PC-9 (cell line): Measurements from ENCODE around the gene LMAN1L. TPM values are rescaled to one million over a fixed set of nuclear protein-coding genes. Genes with fewer than 3 reads are reported as not detected.

Experiments used
- BruUV-seq: library from RNA; stranded (reverse); fragments of 400-500 nt; replicated peaks from 2 replicates; lab custom pipeline; 2021; lab: Mats Ljungman, UMichigan
- CTCF ChIA-PET: fragments of 300-600 bp; sonication (Branson Sonifier 250); formaldehyde crosslinking; loops from one replicate; lab custom pipeline; 2022; ENCODE audit warnings: antibody characterized with exemption; lab: Charles Lee
- POLR2A ChIA-PET: fragments of 300-600 bp; sonication (Branson Sonifier 250); formaldehyde crosslinking; loops from one replicate; lab custom pipeline; 2022; ENCODE audit warnings: antibody characterized with exemption; ENCODE audit not compliant: unreplicated experiment; lab: Charles Lee
- DNase-seq, 2 experiments: peaks; one replicate each; pipeline versions ENCODE4 v3.0.0 to v3.0.0-alpha.2; 2015 to 2022; ENCODE audit warnings: mixed read lengths in 1 of 2
- H2AFZ ChIP-seq: fragments of 200-600 bp; sonication (generic); 2 replicates; pipeline ENCODE4 v1.8.1; 2017; ENCODE audit warnings: antibody characterized with exemption
- H3F3A ChIP-seq: fragments of 200-600 bp; sonication (generic); 2 replicates; pipeline ENCODE4 v1.8.1; 2017; ENCODE audit warnings: antibody characterized with exemption, mild to moderate bottlenecking, low read depth; ENCODE audit not compliant: insufficient read depth
- H3K27ac ChIP-seq: fragments of 200-600 bp; sonication (generic); 2 replicates; pipeline ENCODE4 v1.6.1; 2016; ENCODE audit warnings: mixed run types
- H3K27me3 ChIP-seq: fragments of 200-600 bp; sonication (generic); 2 replicates; pipeline ENCODE4 v1.6.1; 2016; ENCODE audit warnings: low read depth, mixed run types; ENCODE audit not compliant: insufficient read depth
- H3K36me3 ChIP-seq: fragments of 200-600 bp; sonication (generic); 2 replicates; pipeline ENCODE4 v1.6.1; 2016; ENCODE audit warnings: low read depth, mixed run types
- H3K4me1 ChIP-seq: fragments of 200-600 bp; sonication (generic); replicated peaks from 2 replicates; pipeline ENCODE4 v1.6.1; 2016; ENCODE audit warnings: mixed run types; ENCODE audit not compliant: insufficient read depth
- H3K4me2 ChIP-seq: fragments of 200-600 bp; sonication (generic); 2 replicates; pipeline ENCODE4 v1.6.1; 2017; ENCODE audit warnings: mixed run types
- H3K4me3 ChIP-seq: fragments of 200-600 bp; sonication (generic); 2 replicates; pipeline ENCODE4 v1.6.1; 2016; ENCODE audit warnings: mixed run types
- H3K79me2 ChIP-seq: fragments of 200-600 bp; sonication (generic); 2 replicates; pipeline ENCODE4 v1.6.1; 2017; ENCODE audit warnings: low read depth, mixed run types
- H3K9me2 ChIP-seq: fragments of 200-600 bp; sonication (generic); 2 replicates; pipeline ENCODE4 v1.8.1; 2017; ENCODE audit warnings: mild to moderate bottlenecking; ENCODE audit not compliant: insufficient read depth
- H3K9me3 ChIP-seq: fragments of 200-600 bp; sonication (generic); 2 replicates; pipeline ENCODE4 v1.8.1; 2016; ENCODE audit warnings: low read depth; ENCODE audit not compliant: insufficient read depth
- H4K20me1 ChIP-seq: fragments of 200-600 bp; sonication (generic); 2 replicates; pipeline ENCODE4 v1.8.1; 2017; ENCODE audit not compliant: insufficient read depth
- EZH2 ChIP-seq: fragments of 200-600 bp; sonication (generic); IDR thresholded peaks from 2 replicates; pipeline ENCODE4 v1.8.0; 2017; ENCODE audit warnings: antibody characterized with exemption, low read depth
- intact Hi-C: fragments of 100-400 bp; cut with micrococcal nuclease; formaldehyde crosslinking; loops from one replicate; pipeline ENCODE4 v1.10.0; 2022; ENCODE audit not compliant: unreplicated experiment
- total RNA-seq: library from RNA; stranded (reverse); gene quantifications from 2 replicates; pipeline ENCODE4 v1.2.3, GENCODE V29; 2021
- TF ChIP-seq, protein P1 (sequence below): fragments of 200-600 bp; sonication (generic); conservative IDR thresholded peaks from 2 replicates; pipeline ENCODE4 v1.6.1; 2017; ENCODE audit warnings: mixed run types, antibody characterized with exemption, mild to moderate bottlenecking, moderate library complexity

LMAN1L gene
- total RNA-seq, 1 experiment from 2014 or later = not detected

DNA sequence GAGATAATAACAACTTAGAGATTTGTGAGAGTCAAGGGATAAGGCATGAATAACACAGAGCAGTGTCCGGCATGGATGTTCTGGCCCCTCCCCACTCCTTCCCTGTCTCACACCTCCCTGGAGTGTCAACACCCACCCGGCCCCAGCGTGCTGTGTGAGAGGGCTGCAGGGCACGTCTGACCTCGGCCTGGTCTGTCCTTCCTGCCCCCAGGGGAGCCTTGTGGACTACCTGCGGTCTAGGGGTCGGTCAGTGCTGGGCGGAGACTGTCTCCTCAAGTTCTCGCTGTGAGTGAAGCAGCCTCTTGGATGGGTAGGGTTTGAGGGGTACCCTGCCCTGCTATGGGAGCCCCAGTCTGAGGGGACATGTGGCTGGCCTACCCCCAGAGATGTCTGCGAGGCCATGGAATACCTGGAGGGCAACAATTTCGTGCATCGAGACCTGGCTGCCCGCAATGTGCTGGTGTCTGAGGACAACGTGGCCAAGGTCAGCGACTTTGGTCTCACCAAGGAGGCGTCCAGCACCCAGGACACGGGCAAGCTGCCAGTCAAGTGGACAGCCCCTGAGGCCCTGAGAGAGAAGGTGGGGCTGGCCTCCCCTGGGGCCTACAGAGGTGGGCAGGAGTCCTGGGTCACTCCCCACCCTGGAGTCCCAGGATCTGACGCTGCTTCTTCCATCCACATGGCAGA, 11.2 kb upstream of the LMAN1L start:
- POLR2A ChIA-PET = no interaction called here
- Histone ChIP-seq H3K36me3 (no peaks in the 10 kb centered on the region), H2AFZ (no peak overlapping the region), H3K4me1 (0 out of 2 replicates have a peak, but pooled peaks cover 8% of the 10 kb centered on the region), H3K4me3 (no peak overlapping the region), H3K9me3 (no peaks in the 10 kb centered on the region), H3K79me2 (no peaks in the 10 kb centered on the region), H3K4me2 (no peak overlapping the region), H3K27me3 (no peaks in the 10 kb centered on the region), H3F3A (peaks cover 5% of the 10 kb centered on the region; the same call in 1 of the 2 replicates), H3K27ac (no peak overlapping the region), H3K9me2 (no peaks in the 10 kb centered on the region), H4K20me1 (peaks cover 13% of the 10 kb centered on the region)
- intact Hi-C loops = loop anchor here (2.0 kb wide), 1 partner anchor 19 kb away; the partner anchor contains the start of gene CSK
- no peak for DNase-seq
- CTCF ChIA-PET = no interaction called here
- no peak for TF ChIP-seq EZH2
- TF ChIP-seq, protein P1, sequence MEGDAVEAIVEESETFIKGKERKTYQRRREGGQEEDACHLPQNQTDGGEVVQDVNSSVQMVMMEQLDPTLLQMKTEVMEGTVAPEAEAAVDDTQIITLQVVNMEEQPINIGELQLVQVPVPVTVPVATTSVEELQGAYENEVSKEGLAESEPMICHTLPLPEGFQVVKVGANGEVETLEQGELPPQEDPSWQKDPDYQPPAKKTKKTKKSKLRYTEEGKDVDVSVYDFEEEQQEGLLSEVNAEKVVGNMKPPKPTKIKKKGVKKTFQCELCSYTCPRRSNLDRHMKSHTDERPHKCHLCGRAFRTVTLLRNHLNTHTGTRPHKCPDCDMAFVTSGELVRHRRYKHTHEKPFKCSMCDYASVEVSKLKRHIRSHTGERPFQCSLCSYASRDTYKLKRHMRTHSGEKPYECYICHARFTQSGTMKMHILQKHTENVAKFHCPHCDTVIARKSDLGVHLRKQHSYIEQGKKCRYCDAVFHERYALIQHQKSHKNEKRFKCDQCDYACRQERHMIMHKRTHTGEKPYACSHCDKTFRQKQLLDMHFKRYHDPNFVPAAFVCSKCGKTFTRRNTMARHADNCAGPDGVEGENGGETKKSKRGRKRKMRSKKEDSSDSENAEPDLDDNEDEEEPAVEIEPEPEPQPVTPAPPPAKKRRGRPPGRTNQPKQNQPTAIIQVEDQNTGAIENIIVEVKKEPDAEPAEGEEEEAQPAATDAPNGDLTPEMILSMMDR = no peak
- BruUV-seq = no TSS peak

DNA sequence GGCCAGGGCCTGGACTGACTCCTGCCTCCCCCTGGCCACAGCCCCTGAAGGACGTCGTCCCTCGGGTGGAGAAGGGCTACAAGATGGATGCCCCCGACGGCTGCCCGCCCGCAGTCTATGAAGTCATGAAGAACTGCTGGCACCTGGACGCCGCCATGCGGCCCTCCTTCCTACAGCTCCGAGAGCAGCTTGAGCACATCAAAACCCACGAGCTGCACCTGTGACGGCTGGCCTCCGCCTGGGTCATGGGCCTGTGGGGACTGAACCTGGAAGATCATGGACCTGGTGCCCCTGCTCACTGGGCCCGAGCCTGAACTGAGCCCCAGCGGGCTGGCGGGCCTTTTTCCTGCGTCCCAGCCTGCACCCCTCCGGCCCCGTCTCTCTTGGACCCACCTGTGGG, 10.3 kb upstream of the LMAN1L start:
- H3K9me2 ChIP-seq = no peaks in the 10 kb centered on the region
- no peak overlapping the region for H3K4me2 ChIP-seq
- no peaks in the 10 kb centered on the region for H3K36me3 ChIP-seq
- no TSS peak for BruUV-seq
- H3K27me3 ChIP-seq = no peaks in the 10 kb centered on the region
- H4K20me1 ChIP-seq = peaks cover 13% of the 10 kb centered on the region
- intact Hi-C loops = no loop called here
- no peaks in the 10 kb centered on the region for H3K9me3 ChIP-seq
- H3F3A ChIP-seq = peaks cover 5% of the 10 kb centered on the region; the same call in 1 of the 2 replicates
- POLR2A ChIA-PET = no interaction called here
- no peak for DNase-seq
- H3K79me2 ChIP-seq = no peaks in the 10 kb centered on the region
- H2AFZ ChIP-seq = no peak overlapping the region
- no peak overlapping the region for H3K27ac ChIP-seq
- CTCF ChIA-PET = no interaction called here
- no peak overlapping the region for H3K4me3 ChIP-seq
- 0 out of 2 replicates have a peak, but pooled peaks cover 8% of the 10 kb centered on the region for H3K4me1 ChIP-seq
- TF ChIP-seq, protein P1 = no peak
- no peak for TF ChIP-seq EZH2

DNA sequence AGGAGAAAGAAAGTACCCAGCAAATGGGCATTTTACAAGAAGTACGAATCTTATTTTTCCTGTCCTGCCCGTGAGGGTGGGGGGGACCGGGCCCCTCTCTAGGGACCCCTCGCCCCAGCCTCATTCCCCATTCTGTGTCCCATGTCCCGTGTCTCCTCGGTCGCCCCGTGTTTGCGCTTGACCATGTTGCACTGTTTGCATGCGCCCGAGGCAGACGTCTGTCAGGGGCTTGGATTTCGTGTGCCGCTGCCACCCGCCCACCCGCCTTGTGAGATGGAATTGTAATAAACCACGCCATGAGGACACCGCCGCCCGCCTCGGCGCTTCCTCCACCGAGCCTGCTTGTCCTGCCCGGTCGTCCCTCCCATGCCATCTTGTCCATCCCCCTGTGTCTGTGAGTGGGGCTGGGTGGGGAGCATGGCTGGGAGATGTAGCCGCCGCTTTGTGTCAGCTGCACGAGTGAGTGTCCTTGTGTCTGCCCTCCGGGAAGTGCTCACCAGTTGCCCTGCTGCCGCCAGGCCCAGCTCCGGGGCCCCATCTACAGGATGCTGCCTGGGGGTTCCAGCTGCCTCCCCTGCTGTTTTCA, 9.7 kb upstream of the LMAN1L start:
- Histone ChIP-seq H3K27me3 (no peaks in the 10 kb centered on the region), H3K27ac (no peak overlapping the region), H2AFZ (no peak overlapping the region), H3K9me3 (no peaks in the 10 kb centered on the region), H3K79me2 (no peaks in the 10 kb centered on the region), H4K20me1 (peaks cover 10% of the 10 kb centered on the region), H3K4me2 (no peak overlapping the region), H3K4me3 (no peak overlapping the region), H3K4me1 (0 out of 2 replicates have a peak, but pooled peaks cover 8% of the 10 kb centered on the region), H3K36me3 (no peaks in the 10 kb centered on the region), H3K9me2 (no peaks in the 10 kb centered on the region), H3F3A (peaks cover 5% of the 10 kb centered on the region; the same call in 1 of the 2 replicates)
- POLR2A ChIA-PET = no interaction called here
- BruUV-seq = no TSS peak
- intact Hi-C loops = no loop called here
- no peak for DNase-seq
- CTCF ChIA-PET = no interaction called here
- no peak for TF ChIP-seq EZH2
- TF ChIP-seq, protein P1 = no peak
